Activated naive CD4-positive, alpha-beta T cell treated with Interleukin-2 at 50 U/mL for 16 hours (primary cell): ENCODE data around the gene MYO1C.
"Not testable (repeated sequence)": the region's sequence is repeated elsewhere in the genome, so short reads cannot be mapped to it uniquely, and the experiment has no call there.

ENCODE experiments used
- DNase-seq: peaks from one replicate; pipeline ENCODE4 v3.0.0-alpha.2; 2020

MYO1C gene

DNA sequence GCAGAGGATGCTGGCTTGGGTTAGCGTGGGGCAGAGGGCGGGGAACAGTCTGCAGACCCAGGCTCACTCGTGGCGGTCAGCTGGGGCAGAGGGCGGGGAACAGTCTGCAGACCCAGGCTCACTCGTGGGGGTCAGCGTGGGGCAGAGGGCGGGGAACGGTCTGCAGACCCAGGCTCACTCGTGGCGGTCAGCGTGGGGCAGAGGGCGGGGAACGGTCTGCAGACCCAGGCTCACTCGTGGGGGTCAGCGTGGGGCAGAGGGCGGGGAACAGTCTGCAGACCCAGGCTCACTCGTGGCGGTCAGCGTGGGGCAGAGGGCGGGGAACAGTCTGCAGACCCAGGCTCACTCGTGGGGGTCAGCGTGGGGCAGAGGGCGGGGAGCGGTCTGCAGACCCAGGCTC, 16.2 kb upstream of the MYO1C start:
- not testable (repeated sequence) for DNase-seq

DNA sequence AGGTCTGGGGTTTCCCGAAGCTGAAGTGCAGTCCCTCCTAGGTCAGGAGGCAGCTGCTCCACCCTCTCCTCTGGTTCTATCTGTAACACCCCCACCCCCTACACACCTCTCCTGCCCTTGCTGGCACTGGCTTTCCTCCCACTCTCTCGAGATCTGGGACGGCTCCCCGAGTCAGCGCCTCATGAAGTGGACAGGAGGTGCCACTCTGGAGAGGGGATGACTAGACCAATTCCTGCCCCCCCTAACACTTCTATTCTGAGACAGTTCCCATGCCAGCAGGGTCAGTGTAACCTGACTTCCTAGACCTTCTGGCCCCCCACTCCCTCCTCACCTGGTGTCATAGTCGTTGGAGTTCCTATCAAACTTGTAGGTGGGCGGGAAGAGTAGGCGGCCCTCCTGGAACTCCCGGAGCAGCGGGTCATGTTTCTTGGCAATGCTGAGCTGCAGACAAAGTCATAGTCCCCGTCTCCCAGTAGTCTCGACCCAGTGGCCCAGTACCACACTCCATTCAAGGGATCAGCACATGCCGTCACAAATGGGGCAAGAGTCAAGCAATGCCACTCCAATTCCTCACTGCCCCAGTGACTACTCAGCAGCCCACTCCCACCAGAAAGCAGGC, 14.3 kb upstream of the MYO1C start:
- DNase-seq, result no peak

DNA sequence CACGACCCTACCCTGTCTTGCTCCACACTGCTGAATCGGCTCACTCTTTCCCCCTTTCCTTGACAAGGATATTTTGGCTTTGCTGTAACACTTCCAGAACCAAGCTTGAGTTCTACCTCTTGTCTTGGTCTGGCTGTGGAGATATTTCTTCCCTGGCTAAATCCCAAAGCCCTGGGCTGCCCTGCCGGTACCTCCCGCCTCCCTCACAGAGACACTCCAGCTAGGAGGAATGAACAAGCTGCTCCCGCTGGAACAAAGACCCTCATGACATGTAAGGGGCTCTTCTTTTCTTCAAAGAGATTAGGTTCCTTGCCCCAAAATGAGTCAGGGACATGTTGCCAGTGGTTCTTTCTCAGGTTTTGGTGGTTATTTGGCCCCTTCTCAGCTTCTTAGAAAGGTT, 13.1 kb upstream of the MYO1C start:
- DNase-seq, result no peak

DNA sequence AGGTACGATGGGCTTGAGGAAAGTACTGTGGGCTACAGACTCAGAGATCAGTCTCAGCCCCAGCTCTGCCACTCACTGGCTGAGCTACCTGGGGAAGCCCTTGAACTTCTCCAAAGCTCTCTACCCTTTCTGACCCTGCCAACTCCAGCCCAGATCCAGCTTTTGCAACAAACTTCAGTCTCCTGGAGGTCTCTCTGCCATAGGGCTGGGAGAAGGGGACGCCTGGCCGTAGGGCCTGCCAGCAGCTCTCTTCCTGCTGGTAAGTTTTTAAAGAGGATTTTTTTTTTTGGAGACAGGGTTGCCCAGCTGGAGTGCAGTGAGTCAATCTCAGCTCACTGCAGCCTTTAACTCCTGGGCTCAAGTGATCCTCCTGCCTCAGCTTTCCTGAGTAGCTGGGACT, 12.4 kb upstream of the MYO1C start:
- DNase-seq, result no peak

DNA sequence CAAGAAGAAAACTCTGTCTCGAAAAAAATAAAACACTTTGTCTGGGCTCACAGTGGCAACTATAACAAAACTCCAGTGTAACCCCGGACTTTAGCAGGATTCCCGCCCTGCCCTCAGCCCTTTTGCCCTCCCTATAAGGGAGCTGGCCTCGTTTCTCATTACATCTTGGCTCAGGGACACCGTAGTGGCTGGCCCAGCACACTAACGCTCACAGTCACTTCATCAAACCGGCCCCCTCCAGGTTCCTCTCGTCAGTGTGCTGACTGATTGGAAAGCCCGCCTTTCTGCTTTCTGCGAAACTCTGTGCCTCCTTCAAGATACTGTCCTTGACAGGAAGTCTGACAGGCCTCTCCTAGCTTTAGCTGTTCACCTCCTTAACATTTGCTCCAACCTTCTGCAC, 11.2 kb upstream of the MYO1C start:
- no peak for DNase-seq

DNA sequence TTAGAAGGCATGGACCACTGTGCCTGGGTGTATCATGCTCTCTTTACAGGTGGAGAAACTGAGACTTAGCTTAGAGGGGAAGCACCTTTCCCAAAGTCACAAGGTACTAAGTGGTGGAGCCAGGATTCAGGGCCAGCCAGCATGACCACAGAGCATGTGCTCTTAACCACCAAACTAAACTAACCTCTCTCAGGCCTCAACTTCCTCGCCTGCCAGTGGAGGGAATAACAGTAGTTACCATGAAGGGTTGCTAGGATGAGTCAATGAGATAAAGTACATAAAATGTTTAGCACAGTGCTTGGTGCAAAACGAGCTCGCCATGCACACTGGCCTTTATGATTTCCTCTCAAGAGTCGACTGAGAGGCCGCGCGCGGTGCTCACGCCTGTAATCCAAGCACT, 6.4 kb upstream of the MYO1C start:
- no peak for DNase-seq

DNA sequence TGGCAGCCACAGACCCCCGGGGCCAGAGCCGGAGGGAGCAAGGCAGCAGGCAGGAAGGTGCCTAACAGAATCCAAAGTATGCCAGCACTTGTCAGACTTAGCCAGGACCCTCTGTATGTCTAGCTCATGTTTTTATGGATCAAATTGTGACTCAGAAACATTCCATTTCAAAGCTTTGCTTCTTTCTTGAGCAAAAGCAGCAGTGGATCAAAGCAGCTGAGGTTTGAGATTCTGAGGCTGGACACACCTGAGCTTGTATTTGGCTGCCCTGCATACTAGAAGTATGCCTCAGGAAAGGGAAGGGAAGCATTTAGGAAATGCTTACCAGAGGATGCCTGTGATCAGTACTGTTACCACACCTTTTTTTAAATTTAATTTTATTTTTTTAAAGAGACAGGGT, 5.7 kb upstream of the MYO1C start:
- DNase-seq, result no peak

DNA sequence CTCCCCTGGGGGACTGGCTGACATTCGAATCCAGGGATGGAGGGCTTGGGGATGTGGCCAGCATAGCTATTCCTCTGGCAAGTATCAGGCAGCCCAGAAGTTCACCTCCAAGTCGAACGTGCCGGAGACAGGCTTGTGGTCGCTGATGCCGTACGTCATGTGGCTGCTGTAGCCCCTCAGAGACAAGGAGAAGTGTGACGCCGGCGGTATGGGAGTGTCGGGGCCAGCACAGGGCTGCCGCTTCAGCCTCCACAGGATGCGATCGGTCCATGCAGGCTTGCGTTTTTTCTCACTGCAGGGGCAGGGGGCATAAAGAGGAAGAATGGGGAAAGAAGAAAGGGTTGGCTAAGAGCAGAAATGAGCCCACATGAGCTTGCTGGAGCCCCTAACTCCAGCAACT, 5.3 kb upstream of the MYO1C start:
- no peak for DNase-seq

DNA sequence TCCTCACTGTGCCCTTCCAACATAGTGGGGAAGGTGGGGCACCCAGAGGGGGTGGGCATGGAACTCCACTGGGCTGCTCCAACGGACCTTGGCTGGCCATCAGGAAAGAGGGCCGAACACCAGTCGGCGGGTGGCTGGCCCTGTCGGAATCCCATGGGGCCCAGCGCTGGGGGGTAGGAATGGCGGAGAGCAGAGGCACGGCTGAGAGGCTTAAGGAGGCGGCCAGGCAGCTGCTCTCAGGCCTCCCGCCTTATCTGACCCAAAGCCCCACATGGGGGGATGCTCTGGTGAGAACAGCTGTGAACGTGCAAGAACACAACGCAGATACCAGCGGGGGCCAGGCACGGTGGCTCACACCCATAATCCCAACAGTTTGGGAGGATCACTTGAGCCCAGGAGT, 4.4 kb upstream of the MYO1C start:
- DNase-seq, result no peak

DNA sequence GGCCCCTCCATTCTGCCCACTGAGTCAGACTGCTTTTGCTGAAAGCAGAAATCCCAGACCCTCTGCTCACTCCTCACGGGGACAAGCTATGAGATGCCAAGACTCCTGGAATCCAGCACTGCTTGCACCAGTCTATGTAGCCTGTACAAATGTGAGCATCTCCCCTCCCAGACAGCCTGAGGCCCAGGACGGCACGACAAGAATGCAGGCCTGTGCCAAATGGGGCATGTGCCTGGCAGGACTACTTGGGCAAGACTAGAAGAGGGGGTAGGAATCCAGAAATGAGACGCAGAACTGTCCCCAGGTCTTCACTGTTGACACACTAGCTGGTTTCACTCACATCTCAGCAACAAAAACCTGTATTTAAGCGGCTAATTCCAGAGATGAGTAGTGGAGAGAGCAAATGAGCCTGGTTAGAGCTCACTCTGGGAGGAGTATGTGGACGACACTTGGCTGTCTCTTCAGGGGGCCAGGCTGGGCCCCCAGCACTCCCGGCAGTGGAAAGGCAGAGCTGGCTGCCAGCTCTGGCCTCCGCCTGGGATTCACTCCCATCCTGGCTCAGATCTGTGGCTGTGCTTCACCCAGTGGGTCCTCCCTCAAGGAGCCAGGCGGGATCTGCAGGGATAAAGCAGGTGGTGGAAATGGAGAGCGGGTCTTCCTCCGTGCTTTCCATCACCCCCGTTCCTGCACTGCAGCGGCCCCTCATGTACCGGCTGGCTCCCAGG, 2.9 kb upstream of the MYO1C start:
- DNase-seq, result no peak

DNA sequence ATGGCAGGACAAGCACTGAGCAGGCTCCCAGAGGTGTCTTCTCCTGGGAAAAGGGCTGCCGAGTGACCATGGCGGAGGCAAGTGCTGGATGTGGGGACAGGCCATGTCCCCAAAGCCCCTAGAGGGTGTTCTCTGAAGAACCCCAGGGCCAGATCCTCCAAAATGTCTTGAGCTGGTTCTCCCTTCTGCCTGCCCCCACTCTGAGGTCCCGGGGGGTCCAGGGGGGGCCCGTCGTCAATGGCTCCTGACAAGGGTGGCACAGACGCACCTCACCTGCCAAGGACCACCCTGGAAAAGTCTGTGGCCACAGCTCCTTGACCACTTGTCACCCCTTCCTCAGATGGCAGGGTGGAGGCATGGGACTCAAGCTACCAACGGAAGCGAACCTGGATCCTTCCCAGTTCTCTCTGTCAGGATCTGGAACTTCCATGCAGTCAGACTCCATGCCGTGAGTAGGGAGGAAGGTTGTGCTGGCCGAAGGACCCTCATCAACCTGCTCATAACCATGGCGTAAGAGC, 2.3 kb upstream of the MYO1C start:
- no peak for DNase-seq

DNA sequence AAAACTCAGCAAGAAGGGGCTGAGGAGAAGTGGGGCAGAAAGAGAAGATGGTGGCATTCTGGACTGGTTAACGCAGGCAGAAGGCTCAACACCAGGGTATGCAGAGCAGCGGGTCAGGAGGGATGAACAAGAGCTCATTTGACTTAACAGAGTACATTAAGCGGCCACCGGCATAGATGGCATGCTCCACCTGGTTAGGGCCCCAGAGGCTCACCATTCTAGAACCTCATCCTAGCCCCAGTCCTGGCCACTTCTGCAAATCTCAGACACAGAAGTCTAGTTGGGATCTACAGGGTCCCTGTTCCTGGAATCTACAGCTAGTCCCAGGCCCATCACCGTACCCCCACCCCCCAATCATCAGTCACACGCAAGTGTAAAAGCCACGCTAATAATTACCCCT, 1.7 kb upstream of the MYO1C start:
- DNase-seq, result no peak

DNA sequence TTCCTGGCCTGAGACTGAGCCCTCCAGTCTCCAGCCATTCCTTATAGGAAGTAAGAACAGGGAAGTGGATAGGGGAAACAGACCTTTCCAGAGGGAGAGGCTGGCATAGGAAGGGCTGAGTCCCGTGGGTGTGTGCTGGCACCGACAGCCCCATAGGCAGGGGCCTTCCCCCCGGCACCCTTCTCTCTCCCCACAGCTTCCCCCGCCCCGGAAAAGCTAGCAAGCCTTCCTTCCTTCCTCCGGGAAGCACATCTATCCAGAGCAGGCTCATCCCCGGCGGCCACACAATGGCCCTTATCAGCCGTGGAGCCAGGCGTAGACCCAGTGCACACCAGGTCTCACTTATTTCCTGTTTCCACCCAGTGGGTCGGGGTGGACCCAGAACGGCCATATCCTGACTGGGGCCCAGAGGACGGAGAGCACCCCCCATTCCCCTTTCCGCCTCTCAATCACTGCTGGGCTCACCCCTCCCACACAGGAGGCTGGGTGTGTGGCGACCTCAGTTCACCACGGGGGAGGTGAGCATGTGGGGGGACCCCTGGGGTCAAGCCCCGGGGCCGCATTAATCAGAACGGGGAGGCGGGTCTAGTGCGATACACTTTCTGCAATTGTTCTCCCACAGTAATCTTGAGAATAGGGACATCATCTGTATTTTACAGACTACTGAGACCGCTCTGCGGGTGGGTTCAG, 950 bp upstream of the MYO1C start:
- DNase-seq, result no peak

DNA sequence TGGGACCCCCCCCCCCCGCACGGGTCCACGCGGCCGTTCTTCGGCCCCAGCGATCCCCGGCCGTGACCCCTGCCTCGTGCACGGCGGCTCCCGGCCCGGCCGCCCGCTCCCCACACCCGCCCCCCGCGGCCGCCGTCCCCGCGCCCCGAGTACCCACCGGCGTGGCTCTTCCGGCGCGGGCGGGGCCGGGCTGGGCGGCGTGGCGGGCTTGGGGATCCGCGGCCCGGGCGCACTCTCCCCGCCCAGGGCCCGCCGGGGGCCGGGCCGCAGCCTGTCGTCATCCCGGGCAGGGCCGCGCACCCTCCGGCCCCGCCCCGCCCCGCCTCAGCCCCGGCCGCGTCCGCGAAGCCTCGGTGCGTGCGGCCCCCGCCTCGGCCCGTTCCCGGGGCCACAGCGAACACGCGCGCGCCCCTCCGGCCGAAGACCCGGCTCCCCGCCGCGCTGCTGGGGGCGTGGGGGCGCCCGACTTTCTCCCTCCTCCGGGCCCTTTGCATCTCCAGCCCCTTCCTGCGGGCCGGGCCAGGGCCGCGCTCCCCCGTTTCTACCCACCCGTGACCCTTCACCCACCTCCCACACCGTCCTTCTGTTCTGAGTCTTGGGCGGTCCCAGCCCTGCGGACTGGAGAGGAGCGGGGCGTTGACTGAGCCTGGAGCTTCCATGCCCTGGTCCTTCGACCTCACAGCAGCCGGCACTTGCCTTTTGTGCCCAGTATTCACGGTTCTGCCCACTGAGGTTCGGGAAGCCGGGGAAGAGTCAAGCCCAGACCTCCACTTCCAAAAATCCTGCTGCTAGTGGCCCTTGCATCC, 840 bp downstream of the MYO1C start:
- peak; percentile 54 for DNase-seq

DNA sequence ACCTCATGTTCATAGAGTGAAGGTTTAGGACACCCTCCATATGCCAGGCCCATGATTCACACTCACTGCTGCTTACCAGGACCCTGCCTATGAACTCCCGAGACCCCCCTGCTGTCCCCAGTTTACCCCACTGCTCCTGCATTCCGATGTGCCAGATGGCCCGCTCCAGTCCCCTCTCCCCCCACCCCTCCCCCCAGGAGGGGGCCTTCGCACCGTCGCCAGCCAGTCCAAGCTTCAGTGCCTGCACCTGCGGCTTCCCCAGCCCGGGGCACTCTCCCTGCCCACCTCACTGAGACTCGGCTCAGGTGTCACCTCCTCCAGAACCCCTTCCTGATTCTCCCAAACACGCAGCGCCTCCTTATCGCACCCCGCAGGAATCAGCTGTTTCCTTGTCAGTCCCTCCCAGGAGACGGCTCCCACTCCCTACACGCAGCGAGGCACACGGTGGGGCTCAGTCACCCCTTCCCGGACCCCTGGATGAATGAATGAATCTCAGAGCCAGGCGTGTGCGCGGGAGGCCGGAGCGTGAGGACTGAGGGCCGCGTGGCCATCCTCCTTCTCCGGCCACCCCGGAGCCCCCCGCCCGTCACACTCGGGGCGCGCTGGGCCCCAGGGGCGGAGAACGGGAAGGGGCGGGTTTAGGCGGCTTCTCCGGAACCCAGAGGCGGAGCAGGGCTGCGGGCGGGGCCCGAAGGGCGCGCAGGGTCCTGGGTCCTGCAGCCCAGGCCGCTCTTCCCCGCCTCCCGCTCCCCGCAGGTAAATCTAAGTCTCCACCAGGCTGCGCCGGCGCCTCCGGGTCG, 1.6 kb downstream of the MYO1C start:
- peak; percentile 75 for DNase-seq

DNA sequence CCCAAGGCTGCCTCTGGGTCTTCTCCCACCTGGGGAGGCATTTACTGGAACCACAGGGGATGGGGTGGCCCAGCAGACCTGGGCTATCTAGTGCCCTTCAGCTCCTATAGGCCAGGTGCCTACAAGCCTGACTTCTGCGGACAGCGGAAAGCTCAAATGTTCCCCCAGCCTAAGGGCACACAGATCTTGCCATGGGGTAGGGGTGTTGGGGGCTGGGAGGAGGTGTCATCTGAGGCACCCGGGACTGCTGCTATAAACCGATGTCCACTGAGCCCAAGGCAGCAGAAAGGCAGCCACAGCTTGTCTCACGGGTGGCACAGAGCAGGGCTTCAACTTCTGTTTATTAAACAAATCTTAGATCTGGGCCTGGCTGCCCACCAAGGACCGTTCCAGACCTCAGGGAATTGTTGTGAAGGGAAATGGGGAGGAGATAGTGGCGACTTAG, 3.6 kb downstream of the MYO1C start:
- no peak for DNase-seq

DNA sequence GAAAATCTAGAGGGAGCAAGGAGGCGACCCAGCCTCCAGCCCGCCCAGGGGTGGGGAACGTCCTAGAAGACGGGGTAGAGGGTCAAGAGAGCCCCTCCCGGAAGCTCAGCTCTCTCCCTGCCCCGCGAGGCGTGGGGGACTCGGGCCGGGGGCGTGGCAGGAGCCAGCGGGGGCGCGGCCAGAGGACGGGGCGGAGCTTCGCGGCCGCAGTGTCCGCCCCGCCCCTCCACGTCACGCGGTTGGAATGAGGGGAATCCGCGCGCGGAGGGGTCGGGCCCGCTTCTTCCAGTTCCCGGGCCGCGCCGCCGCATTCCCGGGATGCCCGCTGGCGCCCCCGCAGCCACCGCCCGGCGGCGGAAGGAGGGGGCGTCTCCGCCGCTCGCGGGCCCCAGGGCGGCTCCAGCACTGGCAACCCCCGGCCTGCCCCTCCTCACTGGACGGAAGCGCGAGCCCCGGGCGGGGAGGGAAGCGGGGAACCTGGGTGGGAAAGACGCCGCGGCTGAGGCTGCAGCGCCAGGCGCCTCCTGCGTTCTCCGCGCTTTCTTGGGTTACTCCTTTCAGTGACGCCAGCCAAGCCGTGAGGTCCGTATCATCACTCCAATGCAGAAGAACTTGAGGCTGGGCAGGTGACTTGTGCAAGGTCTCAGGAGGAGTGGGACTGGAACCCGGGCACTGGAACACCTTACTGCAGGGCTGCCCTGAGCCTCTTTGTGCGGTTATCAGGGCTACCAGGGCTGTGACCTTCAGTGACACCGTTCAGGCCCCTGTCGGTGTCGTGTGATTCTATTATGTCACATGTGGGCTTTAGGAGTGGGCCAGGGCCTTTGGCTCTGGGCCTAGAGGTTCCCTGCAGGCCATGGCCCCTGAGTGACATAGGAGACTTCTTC, 4.3 kb downstream of the MYO1C start:
- DNase-seq, result peak; percentile 72

DNA sequence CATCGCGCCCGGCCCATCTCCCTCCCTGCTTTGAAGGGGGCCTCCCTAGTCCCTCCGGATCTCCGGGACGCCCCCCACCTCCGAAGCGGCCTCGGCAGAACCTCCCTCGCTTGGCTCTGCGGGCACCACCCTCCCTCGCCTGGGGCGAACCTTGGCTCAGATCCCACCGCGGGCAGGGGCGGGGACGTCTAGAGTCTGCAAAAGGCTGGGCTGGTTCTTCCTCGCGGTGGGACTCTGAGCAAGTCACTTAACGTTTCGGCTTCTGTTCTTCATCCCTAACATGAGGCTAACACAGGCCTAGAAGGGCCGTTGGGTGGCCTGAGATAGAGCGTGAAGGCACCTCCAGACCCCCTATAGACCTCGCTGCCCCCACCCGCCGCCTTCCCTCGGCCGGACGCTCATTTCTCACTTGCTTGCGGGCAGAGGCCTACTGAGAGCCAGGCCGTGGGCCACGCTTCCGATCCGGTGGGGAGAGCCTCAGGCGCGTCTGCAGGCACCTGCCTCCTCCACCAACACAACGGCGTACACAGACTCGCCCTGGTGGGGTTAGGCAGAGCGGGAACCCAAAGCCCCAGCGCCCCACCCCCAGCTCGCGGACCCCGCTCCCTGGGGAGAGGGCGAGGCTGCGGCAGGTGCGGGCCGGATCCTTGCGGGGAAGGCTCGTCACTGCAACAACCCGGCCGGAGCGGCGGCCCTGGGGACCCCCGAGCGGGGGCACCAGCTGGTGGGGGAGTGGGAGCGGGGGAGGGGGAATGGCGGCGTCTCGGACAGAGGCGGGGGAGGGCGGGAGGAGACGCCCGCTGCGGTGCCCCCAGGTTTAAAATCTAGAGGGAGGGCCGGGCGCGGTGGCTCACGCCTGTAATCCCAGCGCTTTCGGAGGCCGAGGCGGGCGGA, 5.4 kb downstream of the MYO1C start:
- peak; percentile 84 for DNase-seq

DNA sequence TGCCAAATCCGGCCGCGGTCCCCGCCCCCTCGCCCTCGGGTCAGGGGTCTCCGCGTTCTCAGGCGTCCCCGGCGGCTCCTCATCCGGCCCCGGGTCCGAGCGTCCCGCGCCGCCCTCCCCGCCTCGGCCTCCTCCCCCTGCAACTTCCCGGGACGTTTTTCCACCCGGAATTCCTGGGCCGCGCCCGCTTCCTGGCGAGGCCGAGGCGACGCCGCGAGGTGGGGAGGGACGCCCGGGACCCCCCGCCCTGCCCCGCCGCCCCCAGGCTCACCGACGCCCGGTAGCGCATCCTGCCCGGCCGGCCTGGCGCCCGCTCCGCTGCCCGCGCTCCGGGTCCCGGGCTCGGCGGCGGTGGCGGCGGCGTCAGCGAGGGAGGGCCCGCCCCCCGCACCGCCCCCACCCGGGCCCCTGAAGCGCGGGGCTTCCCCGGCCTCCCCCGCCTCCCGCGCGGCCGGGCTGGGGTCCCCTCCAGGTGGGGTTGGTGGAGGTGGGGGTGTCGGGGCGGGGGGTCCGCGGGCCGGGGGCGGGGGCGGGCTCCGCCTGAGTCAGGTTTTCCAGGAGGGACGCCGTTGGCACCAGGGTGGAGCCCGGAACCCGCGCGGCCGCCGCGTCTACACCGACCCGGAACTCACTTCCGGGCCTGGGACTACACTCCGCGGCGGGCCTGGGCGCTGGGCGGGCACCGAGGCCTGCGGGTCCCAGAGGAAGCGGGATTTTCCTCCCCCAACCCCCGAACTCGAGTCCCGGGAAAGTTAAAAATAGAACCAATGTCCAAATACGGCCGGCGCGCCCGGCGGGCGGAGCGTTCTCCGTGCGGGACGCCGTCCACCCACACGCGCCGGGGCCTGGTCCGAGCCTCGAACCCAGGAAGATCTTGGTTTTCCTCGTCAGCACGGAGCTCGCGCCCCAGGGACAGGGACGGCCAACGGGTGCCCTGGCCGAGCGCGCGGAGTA, 6.8 kb downstream of the MYO1C start:
- peak; percentile 70 for DNase-seq
